Measurements from ENCODE around the gene TIMM13.
"Not testable (repeated sequence)": the region's sequence is repeated elsewhere in the genome, so short reads cannot be mapped to it uniquely, and the experiment has no call there.

The TIMM13 gene

DNA sequence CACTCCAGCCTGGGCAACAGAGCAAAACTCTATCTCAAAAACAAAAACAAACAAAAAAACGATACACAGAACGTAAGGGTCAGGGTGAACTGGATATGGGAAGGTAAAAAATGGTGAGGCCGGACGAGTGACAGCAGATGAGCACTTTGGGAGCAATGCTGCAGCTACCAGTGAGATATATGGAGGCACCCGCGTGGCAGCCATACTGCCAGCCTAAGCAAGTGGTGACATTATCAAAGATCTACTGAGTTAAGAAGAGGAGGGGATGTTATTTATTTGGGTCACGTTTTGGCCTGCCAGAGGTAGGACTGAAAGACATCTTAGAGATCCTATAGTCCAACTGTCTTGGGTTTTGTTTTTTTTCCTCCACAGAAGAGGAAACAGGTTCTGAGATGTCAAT lies 14.2 kb downstream of the TIMM13 start:
- DNase-seq = no peak

DNA sequence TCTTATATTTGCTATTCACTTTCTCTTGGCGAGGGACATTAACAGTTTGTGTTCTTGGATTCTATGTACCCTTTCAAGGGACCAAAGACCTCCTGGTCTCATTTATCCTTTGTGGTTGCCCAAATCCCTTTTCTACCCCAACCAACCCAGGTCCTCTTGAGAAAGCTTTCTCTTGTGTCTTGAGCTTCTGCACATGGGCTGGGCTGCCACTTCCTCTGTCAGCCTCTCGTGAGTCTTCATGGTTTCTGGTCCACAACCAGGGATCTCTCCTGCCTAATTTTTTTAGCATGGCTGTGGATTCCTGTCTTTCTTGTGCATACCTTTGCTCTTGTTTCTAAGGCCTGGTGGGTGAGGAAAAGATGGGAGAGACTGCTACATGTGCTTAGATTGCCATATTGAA lies 14.9 kb downstream of the TIMM13 start:
- DNase-seq = no peak

DNA sequence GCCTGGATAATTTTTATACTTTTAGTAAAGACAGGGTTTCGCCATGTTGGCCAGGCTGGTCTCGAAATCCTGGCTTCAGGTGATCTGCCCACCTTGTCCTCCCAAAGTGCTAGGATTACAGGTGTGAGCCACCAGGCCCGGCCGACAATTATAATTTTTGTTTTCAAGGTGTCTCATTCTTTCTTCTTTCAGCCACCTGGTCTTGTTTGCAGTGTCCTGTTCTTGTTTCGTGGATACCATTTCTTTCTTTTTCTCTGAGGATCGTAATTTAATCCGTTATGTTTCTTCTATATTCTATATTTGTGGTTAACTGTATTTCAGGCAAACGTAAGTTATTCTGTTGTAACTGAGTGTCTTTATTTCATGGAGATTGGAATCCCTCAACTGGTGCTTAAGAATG lies 15.7 kb downstream of the TIMM13 start:
- DNase-seq = no peak

DNA sequence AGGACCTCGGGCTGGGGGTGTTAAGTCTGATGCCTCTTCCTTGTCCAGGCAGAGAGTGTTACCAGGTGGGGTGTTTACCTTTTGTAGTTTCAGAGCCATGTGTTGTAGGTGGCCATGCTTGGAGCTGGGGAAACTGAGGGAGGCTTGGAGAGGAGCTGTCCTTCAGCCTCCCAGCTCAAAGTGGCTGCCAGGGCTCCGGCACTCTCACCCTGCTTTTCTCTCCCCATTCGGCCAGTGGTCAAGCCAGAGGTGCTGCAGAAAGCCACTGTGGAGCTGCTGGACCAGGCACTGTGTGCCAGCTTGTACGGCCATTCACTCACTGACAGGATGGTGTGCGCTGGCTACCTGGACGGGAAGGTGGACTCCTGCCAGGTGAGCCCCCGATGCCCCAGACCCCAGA lies 17.4 kb downstream of the TIMM13 start:
- no peak for DNase-seq

DNA sequence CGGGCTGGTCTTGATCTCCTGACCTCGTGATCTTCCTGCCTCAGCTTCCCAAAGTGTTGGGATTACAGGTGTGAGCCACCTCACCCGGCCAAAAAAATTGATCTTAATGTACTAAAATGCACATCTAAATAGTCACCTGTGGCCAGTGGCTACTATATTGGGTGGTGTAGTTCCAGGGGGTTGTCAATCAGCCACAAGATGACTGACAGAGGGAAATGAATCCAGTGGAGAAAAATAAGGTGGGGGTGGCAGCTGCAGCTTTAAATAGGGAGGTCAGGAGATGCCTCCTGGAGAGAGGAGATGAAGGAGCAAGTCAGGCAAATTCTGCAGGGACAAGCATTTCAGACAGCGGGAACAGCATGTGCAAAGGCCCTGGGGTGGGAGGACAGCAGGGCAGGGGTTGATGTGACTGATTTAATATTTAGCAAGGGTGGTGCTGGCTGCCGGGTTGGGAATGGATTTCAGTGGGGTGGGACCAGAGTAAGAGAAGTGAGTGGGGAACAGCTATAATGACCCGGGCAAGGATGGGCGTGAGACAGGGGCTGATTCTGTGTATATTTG lies 18.0 kb downstream of the TIMM13 start:
- DNase-seq = no peak

DNA sequence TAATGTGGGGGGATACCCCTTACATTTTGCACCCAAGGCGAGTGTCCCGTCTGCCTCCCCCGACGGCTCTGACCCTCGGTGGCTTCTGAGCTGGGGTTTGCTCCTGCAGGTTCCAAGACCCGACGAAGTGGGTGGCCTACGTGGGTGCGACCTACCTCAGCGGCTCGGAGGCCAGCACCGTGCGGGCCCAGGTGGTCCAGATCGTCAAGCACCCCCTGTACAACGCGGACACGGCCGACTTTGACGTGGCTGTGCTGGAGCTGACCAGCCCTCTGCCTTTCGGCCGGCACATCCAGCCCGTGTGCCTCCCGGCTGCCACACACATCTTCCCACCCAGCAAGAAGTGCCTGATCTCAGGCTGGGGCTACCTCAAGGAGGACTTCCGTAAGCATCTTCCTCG lies 19.1 kb downstream of the TIMM13 start:
- no peak for DNase-seq

DNA sequence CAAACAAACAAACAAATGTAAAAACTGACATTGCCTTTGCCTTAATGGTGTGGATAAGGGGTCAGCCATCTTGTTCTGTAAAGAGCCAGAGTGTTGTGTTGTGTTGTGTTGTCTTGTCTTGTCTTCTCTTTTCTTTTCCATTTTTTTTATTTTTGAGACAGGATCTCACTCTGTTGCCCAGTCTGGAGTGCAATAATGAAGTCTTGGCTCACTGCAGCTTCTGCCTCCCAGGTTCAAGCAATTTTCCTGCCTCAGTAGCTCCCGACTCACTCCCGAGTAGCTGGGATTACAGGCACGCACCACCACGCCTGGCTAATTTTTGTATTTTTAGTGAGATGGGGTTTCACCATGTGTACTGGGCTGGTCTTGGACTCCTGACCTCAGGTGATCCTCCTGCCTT lies 27.8 kb downstream of the TIMM13 start:
- DNase-seq = no peak

DNA sequence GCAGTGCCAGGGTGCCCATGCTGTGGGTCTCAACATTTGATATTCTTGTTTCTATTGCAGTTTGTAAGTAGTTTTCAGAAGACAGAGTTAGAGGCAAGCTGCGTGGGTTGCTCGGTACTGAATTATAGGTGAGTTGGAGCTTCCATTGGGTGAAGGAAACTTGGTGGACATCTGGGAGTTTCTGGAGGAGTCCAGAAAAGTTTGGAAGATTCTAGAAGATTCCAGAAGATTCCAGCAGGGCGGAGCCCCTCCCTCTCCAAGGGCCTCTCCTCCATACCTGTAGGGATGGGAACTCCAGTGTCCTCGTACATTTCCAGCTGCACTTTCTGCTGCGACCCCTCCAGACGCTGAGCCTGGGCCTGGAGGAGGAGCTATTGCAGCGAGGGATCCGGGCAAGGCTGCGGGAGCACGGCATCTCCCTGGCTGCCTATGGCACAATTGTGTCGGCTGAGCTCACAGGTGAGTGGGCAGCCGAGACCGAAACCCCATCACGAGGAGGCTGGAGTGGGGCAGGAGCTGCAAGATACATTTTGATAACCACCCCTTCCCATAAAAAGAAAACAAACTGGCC lies 28.6 kb downstream of the TIMM13 start:
- no peak for DNase-seq

DNA sequence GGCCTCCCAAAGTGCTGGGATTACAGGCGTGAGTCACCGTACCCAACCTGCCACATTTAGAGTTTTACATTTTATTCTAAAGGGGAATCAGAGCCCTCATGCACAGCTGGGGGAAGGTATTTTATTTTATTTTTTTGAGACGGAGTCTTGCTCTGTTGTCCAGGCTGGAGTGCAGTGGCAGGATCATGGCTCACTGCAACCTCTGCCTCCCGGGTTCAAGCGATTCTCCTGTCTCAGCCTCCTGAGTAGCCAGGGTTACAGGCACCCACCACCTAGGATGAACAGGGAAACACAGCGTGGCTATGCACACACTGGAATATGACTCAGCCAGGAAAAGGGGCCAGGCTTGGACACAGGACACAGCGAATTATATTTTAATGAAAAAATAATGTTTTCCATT lies 30.2 kb downstream of the TIMM13 start:
- DNase-seq = not testable (repeated sequence)

DNA sequence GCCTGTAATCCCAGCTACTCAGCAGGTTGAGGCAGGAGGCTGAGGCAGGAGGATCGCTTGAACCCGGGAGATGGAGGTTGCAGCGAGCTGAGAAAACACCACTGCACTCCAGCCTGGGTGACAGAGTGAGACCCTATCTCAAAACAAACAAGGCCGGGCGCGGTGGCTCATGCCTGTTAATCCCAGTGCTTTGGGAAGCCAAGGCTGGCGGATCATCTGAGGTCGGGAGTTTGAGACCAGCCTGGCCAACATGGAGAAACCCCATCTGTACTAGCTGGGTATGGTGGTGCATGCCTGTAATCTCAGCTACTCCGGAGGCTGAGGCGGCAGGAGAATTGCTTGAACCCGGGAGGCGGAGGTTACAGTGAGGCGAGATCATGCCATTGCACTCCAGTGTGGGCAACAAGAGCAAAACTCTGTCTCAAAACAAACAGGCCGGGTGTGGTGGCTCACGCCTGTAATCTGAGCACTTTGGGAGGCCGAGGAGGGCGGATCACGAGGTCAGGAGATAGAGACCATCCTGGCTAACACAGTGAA lies 32.0 kb downstream of the TIMM13 start:
- DNase-seq = not testable (repeated sequence)

DNA sequence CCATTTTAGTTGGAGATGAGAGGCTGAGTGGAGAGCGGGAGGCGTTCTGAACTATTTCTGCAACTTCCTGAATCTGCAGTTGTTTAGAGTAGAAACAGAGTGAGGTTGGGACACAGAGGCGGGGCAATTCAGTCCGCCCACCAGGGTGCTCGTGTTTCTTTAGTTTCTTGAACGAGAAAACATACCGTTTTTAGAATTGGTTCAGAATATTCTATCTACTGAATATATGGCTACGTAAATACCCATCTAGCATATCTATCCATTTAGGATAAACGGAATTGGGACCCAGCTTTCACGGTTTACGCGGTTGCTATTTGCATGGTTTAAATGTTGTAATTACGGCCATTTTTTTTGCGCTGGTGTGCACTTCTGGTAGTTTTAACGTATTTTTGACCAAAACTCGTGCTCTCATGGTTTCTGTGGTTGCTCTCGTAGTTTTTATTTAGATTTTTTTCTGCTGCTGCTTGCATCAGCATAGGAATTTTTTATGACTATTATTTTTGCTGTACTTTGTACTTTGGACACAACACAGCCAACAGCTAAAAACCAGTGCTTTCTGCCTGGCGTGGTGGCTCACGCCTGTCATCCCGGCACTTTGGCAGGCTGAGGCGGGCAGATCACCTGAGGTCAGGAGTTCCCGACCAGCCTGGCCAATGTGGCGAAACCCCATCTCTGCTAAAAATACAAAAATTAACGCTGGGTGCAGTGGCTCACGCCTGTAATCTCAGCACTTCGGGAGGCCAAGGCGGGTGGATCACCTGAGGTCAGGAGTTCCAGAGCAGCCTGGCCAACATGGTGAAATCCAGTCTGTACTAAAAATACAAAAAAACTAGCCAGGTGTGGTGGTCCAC lies 32.7 kb downstream of the TIMM13 start:
- no peak for DNase-seq

DNA sequence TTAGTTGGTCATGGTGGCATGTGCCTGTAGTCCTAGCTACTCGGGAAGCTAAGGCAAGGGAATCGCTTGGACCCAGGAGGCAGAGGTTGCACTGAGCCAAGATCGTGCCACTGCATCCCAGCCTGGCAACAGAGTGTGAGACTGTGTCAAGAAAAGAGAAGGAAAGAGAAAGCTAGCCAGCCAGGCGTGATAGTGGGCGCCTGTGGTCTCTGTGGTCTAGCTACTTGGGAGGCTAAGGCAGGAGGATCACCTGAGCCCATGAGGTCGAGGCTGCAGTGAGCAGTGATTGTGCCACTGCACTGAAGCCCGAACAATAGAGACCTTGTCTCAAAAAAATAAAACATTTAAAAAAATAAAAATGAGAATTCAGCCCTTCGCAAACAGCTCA lies 33.3 kb downstream of the TIMM13 start:
- DNase-seq = no peak

DNA sequence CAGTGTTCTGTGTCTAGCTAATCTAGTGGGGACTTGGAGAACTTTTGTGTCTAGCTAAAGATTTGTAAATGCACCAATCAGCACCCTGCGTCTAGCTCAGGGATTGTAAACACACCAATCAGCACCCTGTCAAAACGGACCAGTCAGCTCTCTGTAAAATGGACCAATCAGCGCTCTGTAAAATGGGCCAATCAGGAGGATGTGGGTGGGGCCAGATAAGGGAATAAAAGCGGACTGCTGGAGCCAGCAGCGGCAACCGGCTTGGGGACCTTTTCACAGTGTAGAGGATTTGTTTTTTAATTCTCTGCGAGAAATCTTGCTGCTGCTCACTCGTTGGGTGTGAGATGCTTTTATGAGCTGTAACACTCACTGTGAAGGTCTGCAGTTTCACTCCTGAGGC lies 34.5 kb downstream of the TIMM13 start:
- DNase-seq = not testable (repeated sequence)

DNA sequence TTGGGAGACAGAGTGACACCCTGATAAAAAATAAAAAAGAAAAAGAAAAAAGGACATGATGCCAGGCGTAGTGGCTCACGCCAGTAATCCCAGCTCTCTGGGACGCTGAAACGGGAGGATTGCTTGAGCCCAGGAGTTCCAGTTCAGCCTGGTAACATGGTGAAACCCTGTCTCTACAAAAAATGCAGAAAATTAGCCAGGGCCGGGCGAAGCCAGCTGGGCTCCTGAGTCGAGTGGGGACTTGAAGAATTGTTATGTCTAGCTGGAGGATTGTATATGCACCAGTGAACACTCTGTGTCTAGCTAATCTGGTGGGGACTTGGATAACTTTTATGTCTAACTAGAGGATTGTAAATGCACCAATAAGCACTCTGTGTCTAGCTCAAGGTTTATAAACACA lies 35.0 kb downstream of the TIMM13 start:
- DNase-seq = no peak

DNA sequence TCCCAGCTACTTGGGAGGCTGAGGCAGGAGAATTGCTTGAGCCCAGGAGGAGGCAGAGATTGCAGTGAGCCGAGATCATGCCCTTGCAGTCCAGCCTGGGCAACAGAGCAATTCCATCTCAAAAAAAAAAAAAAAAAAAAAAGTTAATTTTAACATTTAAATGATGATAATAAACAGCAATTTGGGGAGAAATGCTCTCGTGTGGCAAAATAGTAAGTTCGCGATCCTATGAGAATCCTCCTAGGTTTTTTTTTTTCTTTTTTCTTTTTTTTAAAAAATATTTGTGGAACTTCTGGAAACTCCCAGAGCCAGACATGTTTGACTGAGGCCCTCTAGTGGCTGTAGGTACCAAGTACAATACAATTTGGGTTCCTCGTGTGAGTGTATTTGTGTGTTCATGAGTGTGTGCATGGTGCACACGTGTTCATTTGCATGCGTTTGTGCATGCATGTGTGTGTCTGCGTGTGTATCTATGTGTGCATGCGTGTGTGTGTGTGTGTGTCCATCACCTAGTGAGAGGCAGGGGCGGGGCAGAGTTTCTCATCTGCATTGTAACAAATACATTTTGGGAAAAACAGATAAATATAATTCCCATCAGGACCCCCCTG lies 36.2 kb downstream of the TIMM13 start:
- peak; percentile 57 for DNase-seq

DNA sequence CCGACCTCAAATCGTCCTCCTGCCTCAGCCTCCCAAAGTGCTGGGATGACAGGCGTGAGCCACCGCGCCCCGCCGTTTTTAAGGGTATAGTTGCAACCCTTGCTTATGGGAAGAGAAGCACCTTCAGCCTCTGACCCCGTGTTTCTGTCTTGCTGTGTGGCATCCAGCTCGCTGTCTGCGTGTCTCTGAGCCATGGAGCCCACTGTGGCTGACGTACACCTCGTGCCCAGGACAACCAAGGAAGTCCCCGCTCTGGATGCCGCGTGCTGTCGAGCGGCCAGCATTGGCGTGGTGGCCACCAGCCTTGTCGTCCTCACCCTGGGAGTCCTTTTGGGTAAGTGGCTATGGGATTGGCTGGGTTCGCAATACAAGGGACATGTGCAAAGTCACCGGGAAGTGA lies 37.8 kb downstream of the TIMM13 start:
- no peak for DNase-seq

DNA sequence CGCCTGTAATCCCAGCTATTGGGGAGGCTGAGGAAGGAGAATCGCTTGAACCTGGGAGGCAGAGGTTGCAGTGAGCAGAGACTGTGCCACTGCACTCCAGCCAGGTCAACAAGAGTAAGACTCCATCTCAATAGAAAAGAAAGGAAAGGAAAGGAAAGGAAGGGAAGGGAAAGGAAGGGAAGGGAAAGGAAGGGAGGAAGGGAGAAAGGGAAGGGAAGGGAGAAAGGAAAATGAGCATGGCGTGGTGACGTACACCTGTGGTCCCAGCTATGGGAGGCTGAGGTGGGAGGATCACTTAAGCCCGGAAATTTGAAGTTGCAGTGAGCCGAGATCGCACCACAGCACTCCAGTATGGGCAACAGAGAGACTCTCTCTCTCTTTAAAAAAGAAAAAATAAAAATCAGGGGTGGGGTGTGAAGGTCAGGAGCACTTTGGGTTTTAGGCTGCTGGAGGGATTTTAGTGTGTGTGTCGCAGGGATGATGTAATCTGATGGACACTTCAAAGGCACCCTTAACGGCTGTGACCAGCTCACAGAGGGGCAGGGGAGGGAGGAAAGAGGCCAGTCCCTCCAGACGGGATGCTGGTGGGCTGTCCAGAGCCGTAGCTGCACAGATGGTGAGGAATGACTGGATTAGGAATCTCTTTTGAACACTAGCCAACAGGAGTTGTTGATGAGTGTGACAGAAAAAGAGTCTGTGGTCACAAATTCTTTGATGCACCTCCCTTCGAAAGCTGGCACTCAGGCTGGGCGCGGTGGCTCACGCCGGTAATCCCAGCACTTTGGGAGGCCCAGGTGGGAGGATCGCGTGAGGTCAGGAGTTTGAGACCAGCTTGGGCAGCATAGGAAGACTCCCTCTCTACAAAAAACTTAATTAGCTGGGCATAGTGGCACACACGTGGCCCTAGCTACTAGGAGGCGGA lies 39.8 kb downstream of the TIMM13 start:
- no peak for DNase-seq

DNA sequence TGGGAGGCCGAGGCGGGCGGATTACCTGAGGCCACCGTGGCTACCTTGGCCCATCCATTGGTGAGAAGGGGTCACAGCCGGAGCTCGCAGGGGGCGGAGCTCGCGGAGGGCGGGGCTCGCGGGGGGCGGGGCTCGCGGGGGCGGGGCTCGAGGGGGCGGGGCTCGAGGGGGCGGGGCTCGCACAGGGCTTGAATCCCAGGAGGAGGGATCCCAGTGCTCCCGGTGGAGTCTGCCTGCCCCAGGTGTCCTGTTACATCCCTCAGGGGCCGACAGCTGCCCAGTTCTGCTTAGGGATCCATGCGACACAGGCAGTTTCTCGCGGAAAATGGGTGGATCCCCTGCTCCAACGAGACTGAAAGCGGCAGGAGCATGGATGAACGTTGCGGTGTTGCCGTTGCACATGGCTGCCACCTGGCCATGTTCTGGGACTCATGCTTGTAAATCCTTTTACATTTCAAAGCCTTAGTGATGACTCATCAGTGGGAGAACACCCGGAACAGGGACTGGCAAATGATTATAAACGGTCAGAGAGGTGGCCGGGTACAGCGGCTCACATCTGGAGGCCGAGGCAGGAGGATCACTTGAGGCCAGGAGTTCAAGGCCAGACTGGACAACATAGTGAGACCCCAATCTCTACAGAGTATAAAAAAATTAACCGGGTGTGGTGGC lies 42.2 kb downstream of the TIMM13 start:
- DNase-seq = peak; percentile 31

DNA sequence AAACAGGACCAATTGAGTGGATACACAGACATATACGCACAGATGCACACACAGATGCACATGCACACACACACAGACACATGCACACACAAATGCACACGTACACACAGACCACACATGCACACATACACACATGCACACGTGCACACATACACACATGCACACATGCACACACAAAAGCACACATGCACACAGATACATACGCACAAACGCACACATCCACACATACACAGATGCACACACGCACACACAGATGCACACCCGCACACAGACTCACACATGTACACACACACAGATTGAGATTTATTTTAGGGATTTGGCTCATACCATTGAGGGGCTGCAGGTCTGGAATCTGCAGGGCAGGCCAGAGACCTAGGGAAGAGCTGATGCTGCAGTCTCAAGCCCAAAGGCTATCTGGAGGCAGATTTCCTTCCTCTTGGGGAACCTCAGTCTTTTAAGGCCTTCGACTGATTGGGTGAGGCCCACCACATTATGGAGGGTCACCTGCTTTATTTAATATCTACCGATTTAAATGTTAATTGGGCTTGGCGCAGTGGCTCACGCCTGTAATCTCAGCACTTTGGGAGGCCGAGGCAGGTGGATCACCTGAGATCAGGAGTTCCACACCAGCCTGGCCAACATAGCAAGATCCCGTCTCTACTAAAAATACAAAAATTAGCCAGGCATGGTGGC lies 44.7 kb downstream of the TIMM13 start:
- no peak for DNase-seq

DNA sequence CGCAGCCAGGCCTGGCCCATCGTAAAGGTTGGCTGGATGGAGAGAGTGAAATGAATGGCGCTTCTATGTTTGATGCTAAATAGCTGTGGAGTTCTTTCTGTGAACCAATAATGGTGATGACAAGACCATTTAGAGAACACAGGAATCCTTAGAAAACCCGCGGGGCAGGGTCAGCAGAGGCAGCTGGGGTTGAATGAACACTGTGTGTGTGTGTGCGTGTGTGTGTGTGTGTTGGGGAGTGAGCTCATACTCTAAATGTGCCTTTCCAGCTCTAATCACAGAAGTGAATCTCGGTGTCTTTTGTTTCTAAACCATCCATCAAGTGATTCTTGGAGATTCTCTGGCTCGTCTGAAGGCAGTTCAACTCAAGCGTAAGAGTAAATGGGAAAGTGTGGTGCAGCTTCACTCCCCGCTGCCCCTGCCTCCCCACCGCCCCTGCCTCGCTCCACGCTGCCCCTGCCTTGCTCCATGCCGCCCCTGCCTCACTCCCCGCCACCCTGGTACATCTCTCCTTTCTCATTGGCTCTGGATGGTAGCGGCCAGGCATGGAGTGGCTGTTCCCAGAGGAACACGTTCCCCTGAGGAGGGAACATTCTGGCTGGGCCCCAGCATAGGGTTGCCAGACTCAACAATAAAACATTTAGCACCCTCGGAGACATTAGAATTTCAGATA lies 46.1 kb downstream of the TIMM13 start:
- DNase-seq = no peak

DNA sequence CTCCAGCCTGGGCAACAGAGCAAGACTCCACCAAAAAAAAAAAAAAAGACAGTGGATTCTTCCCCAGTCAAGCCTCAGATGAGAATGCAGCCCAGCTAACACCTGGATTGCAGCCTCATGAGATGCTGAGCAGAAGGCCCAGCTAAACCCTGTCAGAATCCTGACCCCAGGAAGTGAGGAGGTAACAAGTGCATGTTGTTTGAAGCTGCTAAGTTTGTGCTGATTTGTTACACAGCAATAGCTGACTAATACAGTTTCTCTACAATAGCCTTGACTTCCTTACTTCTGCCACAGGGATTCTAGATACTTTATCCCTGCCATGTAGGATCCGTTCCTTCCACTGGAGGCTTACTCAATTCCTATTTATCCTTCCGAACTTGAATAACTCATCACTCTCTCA lies 46.8 kb downstream of the TIMM13 start:
- no peak for DNase-seq
